K562 (cell line): Measurements from ENCODE around the gene MTMR3. TPM values are rescaled to one million over a fixed set of nuclear protein-coding genes. Genes with fewer than 3 reads are reported as not detected.

Source experiments
- ZNF23 ChIP-seq: fragments of 250-450 bp; sonication (Bioruptor Pico); IDR thresholded peaks from 2 replicates; pipeline ENCODE4 v1.4.0; 2020; ENCODE audit warnings: mild to moderate bottlenecking
- ZNF318 ChIP-seq, 2 experiments: fragments of 450-650 bp; IDR thresholded peaks; 2 replicates each; pipeline ENCODE4 v1.6.1; 2016; ENCODE audit warnings: mild to moderate bottlenecking in 2 of 2, borderline replicate concordance in 1 of 2, low read depth in 1 of 2, moderate library complexity in 1 of 2
- polyA plus RNA-seq, 8 experiments: library from polyadenylated mRNA; depleted of rRNA in 4 of 8; stranded (reverse) in 5 of 8; unstranded in 3 of 8; fragments of >200 nt; fragmentation: Nextera tagmentation in 2 of 8; fragmentation: Illumina TruSeq in 1 of 8; extraction: Ambion mirVana in 2 of 8; extraction: Trizol in 1 of 8; gene quantifications; 2 replicates each; pipeline versions ENCODE4 v1.2.1 to v1.2.3, GENCODE V29; 2011 to 2014; ENCODE audit warnings: inconsistent platforms in 1 of 8, missing spikeins in 1 of 8
- total RNA-seq, 7 experiments: library from RNA; depleted of rRNA in 6 of 7; stranded (reverse); fragments of >200 nt in 6 of 7; fragmentation: Illumina TruSeq in 2 of 7; extraction: Trizol in 2 of 7; gene quantifications; 2 replicates each; pipeline versions ENCODE4 v1.2.1 to v1.2.3, GENCODE V29; 2011 to 2021; ENCODE audit warnings: low replicate concordance in 1 of 7

The MTMR3 gene
- total and polyA plus RNA-seq, 9 of the 15 experiments (the other 6 are each of a cell fraction or from before 2014, with no cell fraction given) = 1.6 to 13.7 (median 7.9) TPM

DNA sequence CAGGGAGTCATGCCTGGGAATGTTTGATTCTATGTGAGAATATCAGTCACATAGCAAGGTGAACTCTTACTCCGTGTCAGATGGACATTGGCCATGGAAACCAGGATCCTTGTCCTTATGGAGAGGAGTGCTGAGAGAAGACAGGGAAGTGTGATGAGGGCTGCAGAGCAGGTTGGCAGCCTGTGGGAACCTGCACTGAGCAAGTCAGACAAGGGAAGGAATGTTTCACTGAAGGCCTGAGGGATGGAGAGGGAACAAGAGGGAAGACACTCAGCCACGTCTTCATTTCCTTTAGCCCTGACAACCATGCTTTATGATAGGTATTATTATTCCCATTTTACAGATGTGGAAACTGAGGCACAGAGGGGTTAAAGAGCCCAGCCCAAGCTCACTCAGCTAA, 158.9 kb downstream of the MTMR3 start (continued):
- no peak for TF ChIP-seq ZNF318 (IDR thresholded peaks at IDR 0.05; ENCODE audit: borderline replicate concordance in 1 of 2, low read depth in 1 of 2)
- TF ChIP-seq ZNF23 = no peak
